NCI-H1694 treated with DMSO at 0.1 percent for 48 hours (cell line): ENCODE results near the gene TRABD2B.

ENCODE experiments used
- DNase-seq: peaks from one replicate; lab custom pipeline; 2025; lab: John Stamatoyannopoulos, UW

Gene TRABD2B

DNA sequence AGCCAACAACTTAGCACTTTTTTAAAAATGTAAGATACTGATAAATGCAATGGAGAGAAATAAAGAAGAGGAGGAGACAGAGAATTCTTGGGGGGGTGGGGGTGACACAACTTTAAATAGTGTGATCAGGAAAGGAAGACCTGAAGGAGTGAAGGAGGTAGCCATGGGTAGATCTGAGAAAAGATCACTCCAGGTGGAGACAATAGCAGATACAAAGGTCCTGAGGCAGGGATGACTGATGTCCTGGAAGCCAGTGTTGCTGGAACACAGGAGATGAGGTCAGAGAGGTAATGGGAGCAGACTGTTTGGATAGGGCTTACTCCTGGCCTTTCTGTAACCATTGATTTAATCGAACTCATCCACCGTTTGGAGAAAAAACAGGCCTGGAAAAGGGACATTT lies 24.6 kb upstream of the TRABD2B start:
- no peak for DNase-seq

- DNase-seq, result no peak
Measured at GRCh38 chr1:48019714-48020315, 22.6 kb upstream of the TRABD2B start.

DNA sequence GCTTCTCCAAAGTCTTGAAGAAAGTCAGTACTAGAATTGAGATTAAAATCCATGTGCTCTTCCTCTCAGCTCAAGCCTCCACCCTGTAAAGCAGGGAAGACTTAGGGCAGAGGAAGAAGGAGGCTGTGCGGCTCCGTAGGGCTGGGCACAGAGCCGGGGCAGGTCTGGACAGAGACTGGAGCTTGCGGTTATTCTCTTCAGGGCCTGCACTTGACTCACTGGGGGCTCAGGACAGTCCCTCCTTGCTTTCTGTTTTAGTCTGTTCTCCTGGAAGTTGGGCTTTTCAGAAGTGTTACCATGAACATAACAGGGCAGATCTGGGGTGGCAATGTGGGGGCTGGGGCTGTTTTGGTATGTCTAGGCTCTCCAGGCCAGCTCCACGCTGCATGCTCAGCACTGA lies 21.6 kb upstream of the TRABD2B start:
- no peak for DNase-seq

DNA sequence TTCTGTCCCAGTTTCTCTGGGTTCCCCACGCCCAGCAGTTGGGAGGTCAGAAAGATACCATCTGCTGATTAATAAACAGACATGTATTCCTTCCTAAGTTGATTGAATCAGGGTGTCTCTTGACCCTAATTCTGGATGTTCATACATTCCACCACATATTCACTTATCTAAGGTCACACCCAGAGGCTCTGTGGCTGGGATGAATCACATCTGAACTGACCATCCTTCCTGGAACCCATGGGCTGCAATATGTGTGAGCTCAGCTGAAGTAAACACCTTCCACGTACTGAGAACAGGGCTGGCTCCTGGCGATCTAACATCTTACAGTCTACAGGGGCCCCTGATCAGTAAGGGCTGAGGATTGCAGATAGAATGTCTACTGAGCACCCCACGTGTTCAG lies 20.5 kb upstream of the TRABD2B start:
- no peak for DNase-seq

DNA sequence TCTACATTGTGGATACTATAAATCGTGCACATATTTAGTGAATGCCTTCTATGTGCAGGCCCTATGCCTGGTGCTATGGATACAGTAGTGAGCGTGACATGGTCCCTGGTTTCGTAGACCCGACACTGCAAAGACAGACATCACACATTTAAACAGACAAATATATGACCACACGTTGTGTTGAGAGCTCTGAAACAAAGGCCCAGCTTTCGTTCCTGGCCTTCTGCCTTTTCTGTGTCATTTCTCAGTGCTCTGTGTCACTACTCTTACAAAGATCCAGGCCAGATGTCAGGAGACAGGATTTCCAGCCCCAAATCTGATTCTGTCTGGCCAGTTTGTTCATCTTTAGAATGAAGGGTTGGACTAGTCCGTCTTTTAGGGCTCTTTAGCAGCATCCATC lies 19.3 kb upstream of the TRABD2B start:
- DNase-seq, result no peak

DNA sequence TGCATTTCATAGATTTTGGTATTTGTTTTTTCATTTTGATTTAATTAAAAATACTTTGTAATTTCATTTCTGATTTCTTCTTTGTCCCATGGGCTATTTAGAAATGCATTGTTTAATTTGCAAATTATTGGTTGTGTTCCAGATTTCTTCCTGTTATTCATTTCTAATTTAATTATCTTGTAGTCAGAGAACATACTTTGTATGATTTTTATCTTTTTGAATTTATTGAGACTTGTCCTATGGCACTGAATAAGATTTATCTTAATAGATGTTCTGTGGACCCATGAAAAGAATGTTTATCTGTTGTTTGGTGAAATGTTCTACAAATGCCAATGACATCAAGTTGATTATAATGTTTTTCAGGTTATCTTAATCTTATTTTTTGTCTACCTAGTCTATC lies 16.1 kb upstream of the TRABD2B start:
- DNase-seq, result no peak

DNA sequence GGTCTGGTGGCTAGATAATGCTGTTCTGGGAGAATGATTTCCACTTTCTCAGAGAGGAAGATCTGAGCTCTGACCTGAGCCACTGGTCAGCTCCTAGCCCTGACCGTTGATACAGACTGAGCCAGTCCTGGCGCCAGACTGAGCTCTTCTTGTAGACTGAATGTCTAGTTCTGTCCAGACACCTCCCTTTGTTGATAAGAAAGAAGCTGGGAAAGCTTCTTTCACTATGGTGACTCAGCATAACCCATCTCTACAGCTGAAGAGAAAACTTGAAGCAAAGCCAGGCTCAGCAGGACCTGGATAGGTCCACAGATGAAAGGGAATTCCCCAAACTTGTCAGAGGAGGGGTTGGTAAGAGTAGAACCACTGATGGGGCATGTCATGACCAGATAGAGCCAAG lies 9.9 kb upstream of the TRABD2B start:
- no peak for DNase-seq

DNA sequence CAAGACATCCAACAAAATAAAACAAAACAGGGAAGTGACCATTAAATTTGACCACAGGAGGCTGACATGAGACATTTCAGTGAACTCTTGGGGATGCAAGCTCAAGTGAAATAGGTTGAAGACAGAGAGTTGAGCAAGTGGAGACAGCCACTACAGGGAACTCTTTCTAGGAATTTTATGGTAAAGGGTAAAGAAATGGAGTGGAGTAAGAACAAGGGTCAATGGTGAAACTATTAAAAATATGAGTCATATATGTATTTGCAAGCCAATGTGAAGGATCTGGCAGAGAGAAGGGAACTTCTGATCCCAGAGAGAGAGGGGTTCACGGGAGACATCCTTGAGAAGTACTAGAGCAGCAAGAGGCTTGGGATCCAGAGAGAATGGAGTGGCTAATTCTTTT lies 9.1 kb upstream of the TRABD2B start:
- no peak for DNase-seq

DNA sequence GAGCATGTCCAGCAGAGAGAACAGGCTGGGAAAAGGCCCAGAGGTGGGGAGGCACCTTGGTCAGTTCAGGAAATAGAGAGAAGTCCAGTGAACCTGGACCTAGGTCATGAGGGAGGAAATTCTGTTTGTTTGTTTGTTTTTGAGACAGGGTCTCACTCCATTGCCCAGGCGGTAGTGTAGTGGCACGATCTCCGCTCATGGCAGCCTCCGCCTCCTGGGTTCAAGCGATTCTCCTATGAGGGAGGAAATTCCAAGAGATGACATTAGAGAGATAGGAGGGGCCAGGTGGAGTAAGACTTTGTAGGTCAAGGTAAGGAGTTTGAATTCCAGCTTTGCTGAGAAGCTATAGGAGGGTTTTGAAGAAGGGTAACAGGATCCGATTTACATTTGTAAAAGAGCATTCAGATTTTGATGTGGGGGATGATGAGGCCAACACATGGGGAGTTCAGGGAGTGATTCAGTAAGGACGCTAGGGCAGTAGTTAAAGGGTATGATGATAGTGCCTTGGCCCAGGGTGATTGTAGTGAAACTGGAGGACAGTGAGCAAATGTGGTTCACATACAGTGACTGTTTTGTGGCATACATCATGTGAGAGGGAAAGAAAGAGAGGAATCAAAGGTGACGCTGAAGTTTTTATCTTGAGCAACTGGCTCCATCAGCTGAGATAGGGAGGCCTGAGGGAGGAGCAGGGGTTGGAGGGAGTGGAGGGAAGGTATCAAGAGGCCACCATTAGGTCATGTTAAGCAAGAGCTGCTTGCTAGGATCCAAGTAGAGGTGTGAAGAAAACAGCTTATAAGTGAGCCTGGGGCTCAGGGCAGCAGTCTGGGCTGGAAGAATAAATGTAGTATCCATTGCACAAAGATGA lies 8.3 kb upstream of the TRABD2B start:
- DNase-seq, result no peak

GRCh38 chr1:48003741-48004531 lies 6.8 kb upstream of the TRABD2B start:
- peak; percentile 79 for DNase-seq

GRCh38 chr1:48002142-48002541 lies 5.0 kb upstream of the TRABD2B start:
- DNase-seq, result no peak

GRCh38 chr1:48001696-48002095 lies 4.5 kb upstream of the TRABD2B start:
- DNase-seq, result no peak

GRCh38 chr1:48000883-48001282 lies 3.7 kb upstream of the TRABD2B start:
- DNase-seq, result no peak

GRCh38 chr1:47999097-47999496 lies 1.9 kb upstream of the TRABD2B start:
- DNase-seq, result no peak

DNA sequence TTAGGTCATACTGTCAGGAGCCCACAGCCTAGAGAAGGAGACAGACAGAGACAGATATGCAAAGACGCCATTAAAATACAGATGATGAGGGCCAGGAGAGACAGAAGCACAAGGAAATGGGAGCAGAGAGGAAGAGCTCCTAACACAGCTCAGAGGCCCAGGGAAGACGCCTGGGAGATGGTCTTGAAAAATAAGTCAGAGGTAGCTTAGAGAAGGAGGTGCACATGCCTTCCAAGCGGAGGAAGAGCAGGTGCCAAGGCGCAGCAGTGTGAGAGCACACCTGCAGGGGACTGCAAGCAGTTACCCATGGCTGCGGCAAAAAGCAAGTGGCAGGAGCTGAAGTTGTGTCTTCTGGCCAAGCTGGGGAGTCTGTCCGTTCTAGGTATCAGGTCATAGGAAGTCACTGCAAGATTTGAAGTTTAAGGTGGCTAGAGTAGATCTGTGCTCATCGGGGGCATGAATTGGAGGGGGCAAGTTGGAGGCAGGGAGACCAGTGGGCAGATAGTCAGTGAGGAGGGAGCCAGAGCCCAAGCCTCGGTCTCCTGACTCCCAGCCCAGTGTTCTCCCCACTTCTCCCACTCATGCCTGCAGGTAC lies 1.3 kb upstream of the TRABD2B start:
- DNase-seq, result no peak

DNA sequence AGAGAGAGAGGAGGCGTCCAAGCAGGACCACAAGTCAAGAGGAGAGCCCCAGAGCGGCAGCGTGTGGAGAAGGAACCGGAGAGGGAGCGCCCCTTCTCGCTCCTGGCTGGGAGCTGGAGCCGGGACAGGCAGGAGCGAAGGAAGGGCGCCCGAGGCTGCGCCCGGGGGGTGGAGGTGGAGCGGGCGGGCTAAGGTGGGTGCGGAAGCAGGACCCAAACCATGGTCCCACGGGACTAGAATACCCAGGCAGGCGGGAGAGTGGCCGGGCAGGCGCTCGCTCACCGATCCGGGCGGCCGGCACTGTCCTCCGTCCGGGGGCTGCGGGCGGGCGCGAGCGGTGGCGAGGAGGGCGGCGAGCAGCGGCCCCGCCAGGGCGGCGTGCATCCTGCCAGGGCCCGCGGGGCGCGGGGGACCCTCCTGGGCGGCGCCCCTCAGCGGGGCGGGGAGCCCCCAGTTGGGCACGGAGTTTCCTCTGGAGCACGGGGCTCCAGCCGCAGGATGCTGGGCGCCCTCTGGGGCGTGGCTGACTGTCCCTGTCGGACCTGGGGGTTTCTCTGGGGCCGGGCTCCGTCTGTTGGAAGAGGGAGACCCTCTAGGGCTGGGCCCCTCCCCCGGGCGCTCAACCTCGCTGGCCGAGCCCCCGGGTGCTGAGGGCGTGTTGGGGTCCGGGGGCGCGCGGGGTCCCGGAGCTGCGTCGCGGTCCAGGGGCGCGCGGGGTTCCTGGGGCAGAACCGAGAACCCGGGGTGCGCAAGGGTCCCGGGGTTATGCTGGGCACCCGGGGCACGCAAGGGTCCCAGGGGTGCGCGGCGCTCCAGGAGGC lies 569 bp downstream of the TRABD2B start:
- DNase-seq, result no peak

DNA sequence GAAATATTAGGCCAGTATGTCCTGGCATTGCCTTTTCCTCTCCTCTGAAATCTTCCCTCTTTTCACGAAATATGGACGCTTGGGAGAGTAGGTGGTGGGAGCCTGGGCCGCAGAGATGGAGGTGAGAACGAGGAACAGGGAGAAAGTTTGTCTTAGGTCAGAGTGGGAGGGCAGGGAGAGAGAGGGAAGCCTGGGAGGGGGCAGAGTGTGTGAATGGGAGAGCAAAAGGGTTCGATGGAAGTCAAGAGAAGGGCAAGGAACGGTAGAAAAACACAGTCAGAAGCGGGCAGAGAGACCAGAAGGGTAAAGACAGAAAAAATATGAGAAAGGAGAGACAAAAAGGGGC lies 1.2 kb downstream of the TRABD2B start:
- DNase-seq, result no peak

- DNase-seq, result no peak
Measured at GRCh38 chr1:47995306-47996050, 1.7 kb downstream of the TRABD2B start.

- no peak for DNase-seq
Measured at GRCh38 chr1:47993881-47994625, 3.1 kb downstream of the TRABD2B start.

DNA sequence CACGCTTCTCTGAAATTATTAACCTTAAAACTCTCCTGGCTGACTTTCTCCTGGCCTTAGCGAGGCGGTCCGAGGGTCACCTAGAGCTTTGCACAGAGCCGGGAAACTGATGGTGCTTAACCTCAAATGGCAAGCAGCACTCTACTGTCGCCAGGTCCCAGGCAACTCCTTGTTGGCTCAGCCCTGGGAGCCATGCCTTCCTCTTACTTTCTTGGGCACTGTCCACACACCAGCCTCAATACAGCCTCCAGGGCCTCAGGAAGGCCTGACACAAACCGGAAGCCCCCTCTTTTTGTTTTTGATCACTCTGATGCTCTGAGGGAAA lies 3.8 kb downstream of the TRABD2B start:
- DNase-seq, result no peak
